OCI-LY1 (cell line): ENCODE measurements around the gene SLC9A7.

Source experiments
- H2AFZ ChIP-seq: fragments of 200-600 bp; sonication (generic), shearing (Covaris generic); 2 replicates; pipeline ENCODE4 v1.6.0; 2014; ENCODE audit warnings: antibody characterized with exemption, mild to moderate bottlenecking, low read length
- H3F3A ChIP-seq: fragments of 200-600 bp; sonication (generic), shearing (Covaris generic); 2 replicates; pipeline ENCODE4 v1.6.0; 2014; ENCODE audit warnings: mild to moderate bottlenecking, antibody characterized with exemption, low read length, moderate library complexity; ENCODE audit not compliant: insufficient read depth
- H3K27ac ChIP-seq: fragments of 200-600 bp; sonication (generic); 2 replicates; pipeline ENCODE4 v1.5.1; 2014; ENCODE audit warnings: low read length, mixed run types, mild to moderate bottlenecking, low read depth; ENCODE audit not compliant: poor library complexity, severe bottlenecking
- H3K27me3 ChIP-seq: fragments of 200-600 bp; sonication (generic); 2 replicates; pipeline ENCODE4 v1.6.0; 2014; ENCODE audit warnings: antibody characterized with exemption, mild to moderate bottlenecking, low read length, moderate library complexity; ENCODE audit not compliant: insufficient read depth
- H3K36me3 ChIP-seq: fragments of 200-600 bp; sonication (generic); 2 replicates; pipeline ENCODE4 v1.6.1; 2014; ENCODE audit warnings: mild to moderate bottlenecking, antibody characterized with exemption, low read length, moderate library complexity, mixed read lengths; ENCODE audit not compliant: insufficient read depth
- H3K4me1 ChIP-seq: fragments of 200-600 bp; sonication (generic); 2 replicates; pipeline ENCODE4 v1.5.1; 2014; ENCODE audit warnings: mild to moderate bottlenecking, low read length, moderate library complexity; ENCODE audit not compliant: insufficient read depth, severe bottlenecking
- H3K4me2 ChIP-seq: fragments of 200-600 bp; sonication (generic), shearing (Covaris generic); 2 replicates; pipeline ENCODE4 v1.6.1; 2014; ENCODE audit warnings: low read length
- H3K4me3 ChIP-seq: fragments of 200-600 bp; sonication (generic); 2 replicates; pipeline ENCODE4 v1.5.1; 2014; ENCODE audit warnings: low read length, low read depth, mild to moderate bottlenecking, mixed read lengths; ENCODE audit not compliant: poor library complexity, severe bottlenecking
- H3K79me2 ChIP-seq: fragments of 200-600 bp; shearing (Covaris generic); 2 replicates; pipeline ENCODE4 v1.6.1; 2016; ENCODE audit warnings: mixed run types, low read length, mixed read lengths; ENCODE audit not compliant: insufficient read depth
- H3K9ac ChIP-seq: fragments of 200-600 bp; sonication (generic), shearing (Covaris generic); 2 replicates; pipeline ENCODE4 v1.6.1; 2014; ENCODE audit warnings: mild to moderate bottlenecking, low read length, mixed read lengths
- H3K9me2 ChIP-seq: fragments of 200-600 bp; sonication (generic), shearing (Covaris generic); 2 replicates; pipeline ENCODE4 v1.6.1; 2014; ENCODE audit warnings: low read depth, mild to moderate bottlenecking, low read length, mixed read lengths
- H3K9me3 ChIP-seq: fragments of 200-600 bp; shearing (Covaris generic); 2 replicates; pipeline ENCODE4 v1.6.1; 2014; ENCODE audit warnings: low read length, mixed read lengths
- H4K20me1 ChIP-seq: fragments of 200-600 bp; sonication (generic), shearing (Covaris generic); 2 replicates; pipeline ENCODE4 v1.6.0; 2016; ENCODE audit warnings: mild to moderate bottlenecking, low read length; ENCODE audit not compliant: insufficient read depth
- CTCF ChIP-seq: fragments of 200-600 bp; sonication (generic), shearing (Covaris generic); IDR thresholded peaks from 2 replicates; pipeline ENCODE4 v1.5.1; 2017; ENCODE audit warnings: mild to moderate bottlenecking, antibody characterized with exemption, low read length, moderate library complexity, mixed read lengths
- EZH2 ChIP-seq: fragments of 200-600 bp; sonication (generic), shearing (Covaris generic); IDR thresholded peaks from 2 replicates; pipeline ENCODE4 v1.8.0; 2017; ENCODE audit warnings: borderline replicate concordance, mixed run types, mild to moderate bottlenecking, antibody characterized with exemption, low read length, moderate library complexity, mixed read lengths

Gene SLC9A7

DNA sequence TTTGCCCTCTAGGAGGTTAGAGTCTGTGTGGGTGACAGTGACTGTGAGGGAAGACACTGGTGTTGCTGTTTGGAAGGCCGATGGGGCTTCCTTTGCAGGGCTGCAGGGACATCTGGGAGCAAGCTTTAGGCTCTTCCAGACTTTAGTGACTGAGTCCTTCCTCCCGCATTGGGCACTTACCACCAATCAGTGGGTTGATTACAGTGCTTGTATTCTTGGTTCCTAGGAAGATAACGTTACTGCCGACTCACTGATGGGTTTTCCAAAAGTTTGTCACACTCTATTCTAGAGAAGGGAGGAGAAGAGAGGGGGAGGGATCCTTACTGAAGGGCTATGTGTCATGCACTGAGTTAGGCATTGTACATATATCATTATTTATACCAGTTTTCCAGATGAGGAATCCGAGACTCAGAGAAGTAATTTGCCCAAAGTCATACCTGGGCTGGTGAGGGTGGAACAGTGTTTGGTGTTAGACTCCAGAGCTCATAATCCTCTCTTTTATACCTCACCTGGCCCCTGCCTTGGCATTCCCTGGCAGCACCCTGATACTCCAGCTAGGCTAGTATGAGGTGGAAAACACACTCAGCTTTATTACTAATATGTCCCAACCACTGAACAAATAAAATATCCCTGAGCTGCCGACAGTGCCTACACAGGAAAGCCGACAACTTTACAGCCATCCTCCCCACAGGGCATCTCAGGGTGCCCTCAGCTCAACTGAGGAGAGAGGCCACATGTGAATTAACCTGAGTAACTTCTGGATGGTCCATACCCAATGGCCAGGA is 181.5 kb downstream of the SLC9A7 start:
- no peaks in the 10 kb centered on the region for H3K9me3 ChIP-seq
- H3K4me1 ChIP-seq = peaks cover 37% of the 10 kb centered on the region
- H3K36me3 ChIP-seq = peaks cover 5% of the 10 kb centered on the region; the same call in 1 of the 2 replicates
- peak overlapping the region; percentile 84 for H3K4me3 ChIP-seq
- H4K20me1 ChIP-seq = no peaks in the 10 kb centered on the region
- H2AFZ ChIP-seq = no peak overlapping the region
- TF ChIP-seq CTCF (no peak), EZH2 (no peak)
- H3K27me3 ChIP-seq = no peaks in the 10 kb centered on the region
- H3K4me2 ChIP-seq = peak overlapping the region; percentile 83; the same call in 1 of the 2 replicates
- H3K9ac ChIP-seq = no peak overlapping the region
- H3K9me2 ChIP-seq = no peaks in the 10 kb centered on the region
- no peaks in the 10 kb centered on the region for H3F3A ChIP-seq
- H3K27ac ChIP-seq = peak overlapping the region; percentile 12
- peaks cover 5% of the 10 kb centered on the region for H3K79me2 ChIP-seq

GRCh38 chrX:46576458-46576857 is 182.5 kb downstream of the SLC9A7 start:
- Histone ChIP-seq H3K4me2 (peak overlapping the region; percentile 83), H3K4me1 (peaks cover 45% of the 10 kb centered on the region), H3K4me3 (peak overlapping the region; percentile 84), H2AFZ (no peak overlapping the region), H3K79me2 (peaks cover 3% of the 10 kb centered on the region; the same call in 1 of the 2 replicates), H3K27me3 (no peaks in the 10 kb centered on the region), H4K20me1 (no peaks in the 10 kb centered on the region), H3K36me3 (peaks cover 5% of the 10 kb centered on the region; the same call in 1 of the 2 replicates), H3K9me3 (no peaks in the 10 kb centered on the region), H3K27ac (peak overlapping the region; percentile 12), H3K9me2 (no peaks in the 10 kb centered on the region), H3K9ac (peak overlapping the region; percentile 76; the same call in 1 of the 2 replicates), H3F3A (no peaks in the 10 kb centered on the region)
- TF ChIP-seq CTCF = no peak
- TF ChIP-seq EZH2 = no peak

- Histone ChIP-seq H3K36me3 (peaks cover 5% of the 10 kb centered on the region; the same call in 1 of the 2 replicates), H3K9me3 (no peaks in the 10 kb centered on the region), H3K27ac (peak overlapping the region; percentile 37), H3K4me3 (peak overlapping the region; percentile 84), H3K9ac (peak overlapping the region; percentile 76; the same call in 1 of the 2 replicates), H2AFZ (no peak overlapping the region), H3K27me3 (no peaks in the 10 kb centered on the region), H3K9me2 (no peaks in the 10 kb centered on the region), H4K20me1 (no peaks in the 10 kb centered on the region), H3K4me1 (peaks cover 48% of the 10 kb centered on the region), H3K4me2 (peak overlapping the region; percentile 83), H3K79me2 (peaks cover 3% of the 10 kb centered on the region; the same call in 1 of the 2 replicates), H3F3A (no peaks in the 10 kb centered on the region)
- TF ChIP-seq EZH2 = no peak
- TF ChIP-seq CTCF = no peak
Measured at GRCh38 chrX:46575991-46576392, 182.9 kb downstream of the SLC9A7 start.
